CD4-positive, alpha-beta T cell treated with Interleukin-2 at 100 ng/mL for 4 hours (primary cell): Measurements from ENCODE around the gene GTPBP8.
A peak's percentile ranks its signal among the peaks of the same experiment; 100 is the strongest.
"Not testable (repeated sequence)": the region's sequence is repeated elsewhere in the genome, so short reads cannot be mapped to it uniquely, and the experiment has no call there.

Source experiments
- DNase-seq: peaks from one replicate; pipeline ENCODE4 v3.0.0-alpha.2; 2020; ENCODE audit warnings: low spot score

GTPBP8 gene

DNA sequence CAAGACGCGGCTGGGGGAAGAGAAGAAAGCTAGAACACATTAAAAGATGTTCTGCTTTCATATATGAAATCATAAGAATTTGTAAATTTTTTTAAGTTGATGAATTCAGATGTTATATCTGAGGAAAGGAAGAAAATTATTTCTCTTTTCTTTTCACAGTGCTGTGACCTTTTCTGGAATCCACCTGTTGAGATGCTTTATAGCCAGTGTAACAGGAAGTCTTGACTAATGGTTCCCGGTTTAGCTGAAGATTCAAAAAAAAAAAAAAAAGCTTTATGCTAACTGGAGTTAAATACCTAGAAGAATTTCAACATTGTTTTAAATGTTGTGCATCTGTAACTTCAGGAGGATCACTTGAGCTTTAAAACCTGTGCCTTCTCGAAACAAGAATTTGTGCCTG is 9.9 kb downstream of the GTPBP8 start:
- peak; percentile 24 for DNase-seq

DNA sequence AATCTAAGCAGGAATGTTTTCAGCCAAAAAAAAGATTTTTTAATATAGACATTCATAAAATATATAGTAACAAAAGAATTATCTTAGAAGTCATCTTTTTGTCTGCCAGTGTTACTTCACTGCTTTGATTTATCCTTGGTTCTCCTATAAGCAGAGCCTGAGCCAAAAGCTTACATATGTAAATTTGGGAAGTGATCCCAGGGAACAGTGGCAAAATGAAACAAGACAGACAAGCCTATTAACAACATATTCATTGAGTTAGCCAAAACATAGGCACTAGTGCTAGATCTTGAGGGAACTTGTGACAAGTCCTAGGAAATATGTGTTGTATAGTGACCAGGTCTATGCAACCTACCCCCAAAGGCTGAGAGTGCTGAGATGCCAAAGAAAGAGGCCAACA is 11.3 kb downstream of the GTPBP8 start:
- DNase-seq: no peak

DNA sequence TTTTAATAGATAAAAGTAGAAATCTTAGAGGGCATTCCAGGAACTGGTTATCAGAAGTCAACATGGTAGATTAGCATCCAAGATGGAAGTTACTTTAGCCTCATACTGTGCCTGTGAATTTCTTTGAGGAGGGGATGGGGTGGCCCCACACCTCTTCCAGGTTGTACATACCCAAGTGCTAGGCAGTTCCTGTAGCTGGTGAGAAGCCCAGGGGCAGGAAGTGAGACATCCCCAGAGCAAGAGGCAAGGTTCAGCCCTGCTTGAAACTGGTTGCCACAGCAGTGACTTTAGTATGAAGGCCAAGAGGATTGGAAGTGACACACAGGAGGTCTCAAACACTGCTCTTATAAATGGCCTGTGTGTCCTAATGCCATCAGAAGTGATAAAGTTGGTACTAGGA is 11.9 kb downstream of the GTPBP8 start:
- peak; percentile 64 for DNase-seq

DNA sequence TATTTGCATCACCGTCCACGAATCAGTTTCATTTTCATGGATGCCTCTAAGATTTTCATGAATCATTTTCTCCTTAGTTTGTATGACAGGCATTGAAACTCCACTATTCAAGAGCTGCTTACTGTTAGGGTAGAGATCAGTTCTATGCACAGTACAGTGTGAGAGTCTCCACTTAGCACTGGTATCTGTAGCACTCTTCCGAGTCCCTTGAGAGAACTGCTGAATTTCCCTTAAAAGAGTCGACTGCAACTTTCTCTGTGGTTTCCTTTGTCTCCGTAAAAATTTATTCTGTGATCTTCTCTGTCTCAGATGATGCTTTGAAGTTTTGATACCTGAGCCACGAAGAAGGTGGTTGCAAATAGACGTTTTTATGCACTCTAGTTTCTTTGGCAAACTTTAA is 14.8 kb downstream of the GTPBP8 start:
- peak; percentile 66 for DNase-seq

DNA sequence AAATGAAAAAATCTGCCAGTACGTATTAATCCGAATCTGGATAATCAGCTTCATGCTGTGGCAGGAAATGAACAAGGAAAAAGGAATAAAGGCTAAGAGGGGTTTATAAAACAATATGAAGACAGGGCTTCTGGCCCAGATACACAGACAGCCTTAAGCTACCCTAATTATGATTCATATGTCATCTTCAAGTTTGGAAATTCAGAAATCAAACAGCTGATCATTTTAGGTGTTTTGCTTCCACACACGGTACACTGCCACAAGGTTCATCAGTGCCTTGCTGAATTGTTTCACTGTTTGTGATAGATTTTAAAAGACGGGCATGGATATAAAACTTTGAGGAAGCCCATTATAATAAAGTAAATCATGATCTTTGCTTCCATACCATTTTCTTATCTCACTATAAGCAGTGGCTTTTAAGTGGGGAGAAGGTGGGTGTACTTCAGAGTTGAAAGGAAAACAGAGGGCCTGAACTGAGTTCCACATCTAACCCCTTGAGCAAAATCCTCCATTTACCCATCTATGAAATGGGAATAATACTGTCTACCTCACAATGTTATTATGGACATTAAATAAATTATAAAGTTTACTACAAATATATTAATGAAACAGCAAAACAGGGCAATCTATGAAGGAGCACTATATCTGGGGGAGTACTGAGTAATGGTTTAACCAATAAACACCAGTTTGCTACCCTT is 15.7 kb downstream of the GTPBP8 start:
- peak; percentile 53 for DNase-seq

DNA sequence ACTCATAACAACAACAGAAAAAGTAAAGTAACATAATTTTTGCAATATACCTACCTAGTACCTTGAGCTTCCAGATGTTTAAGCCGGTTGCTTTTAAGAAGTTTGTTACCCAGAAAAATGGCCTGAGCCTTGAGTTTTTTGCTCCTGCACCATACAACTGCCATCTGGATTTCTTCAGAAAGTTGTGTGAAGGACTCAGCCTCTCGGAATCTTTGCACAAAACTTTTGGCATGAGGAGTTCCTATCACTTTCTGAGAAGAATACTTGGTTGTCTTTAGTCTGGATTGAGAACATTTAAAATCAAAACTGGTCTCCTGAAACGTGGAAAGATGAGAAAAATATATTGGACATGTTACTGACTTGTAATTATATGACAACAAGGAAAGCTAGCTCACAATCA is 17.3 kb downstream of the GTPBP8 start:
- no peak for DNase-seq

DNA sequence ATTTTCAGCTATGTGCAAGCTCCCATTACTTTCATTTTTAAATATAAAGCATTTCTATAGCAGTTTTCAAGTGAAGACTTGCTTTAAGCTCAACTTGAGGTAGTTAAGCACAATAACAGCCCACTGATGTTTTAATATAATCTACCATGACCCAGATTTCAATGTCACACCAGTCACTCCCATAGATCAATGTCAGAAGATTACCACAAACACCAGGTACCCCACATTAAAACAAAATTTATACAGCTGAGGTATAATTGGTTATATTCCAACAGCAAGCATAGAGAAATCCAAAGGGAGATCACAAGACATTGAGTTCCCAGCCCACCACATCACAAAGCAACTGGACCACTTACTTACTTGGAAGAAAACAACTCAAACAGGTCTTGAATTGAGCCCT is 22.8 kb downstream of the GTPBP8 start:
- DNase-seq: no peak

DNA sequence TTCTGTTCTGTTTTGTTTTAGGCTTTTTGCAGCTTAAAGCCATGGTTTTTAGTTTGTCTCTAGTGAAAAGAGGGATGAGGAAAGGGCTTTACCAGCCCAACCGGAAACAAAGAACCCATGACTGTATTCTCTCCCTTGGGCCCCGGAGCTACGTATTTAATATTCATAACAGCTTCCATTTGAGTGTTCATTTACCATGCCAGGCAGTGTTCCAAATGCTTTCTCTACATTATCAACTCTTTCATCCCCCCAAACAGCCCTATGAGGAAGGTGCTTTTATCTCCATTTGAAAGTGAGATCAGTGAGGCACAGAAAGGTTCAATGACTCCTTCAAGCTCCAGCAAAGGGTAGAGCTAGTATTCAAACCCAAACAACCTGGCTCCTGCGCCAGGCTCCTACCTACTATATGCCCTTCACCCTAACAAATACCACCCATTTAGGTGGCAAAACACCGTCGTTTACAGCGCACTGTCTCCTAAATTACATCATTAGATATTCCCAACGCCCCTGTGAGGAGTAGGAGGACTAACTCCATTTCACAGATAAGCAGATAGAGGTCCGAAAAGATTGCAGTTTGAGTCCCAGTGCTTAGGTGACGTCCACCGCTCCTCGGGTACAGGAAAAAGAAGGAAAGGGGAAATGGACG is 27.9 kb downstream of the GTPBP8 start:
- peak; percentile 22 for DNase-seq

DNA sequence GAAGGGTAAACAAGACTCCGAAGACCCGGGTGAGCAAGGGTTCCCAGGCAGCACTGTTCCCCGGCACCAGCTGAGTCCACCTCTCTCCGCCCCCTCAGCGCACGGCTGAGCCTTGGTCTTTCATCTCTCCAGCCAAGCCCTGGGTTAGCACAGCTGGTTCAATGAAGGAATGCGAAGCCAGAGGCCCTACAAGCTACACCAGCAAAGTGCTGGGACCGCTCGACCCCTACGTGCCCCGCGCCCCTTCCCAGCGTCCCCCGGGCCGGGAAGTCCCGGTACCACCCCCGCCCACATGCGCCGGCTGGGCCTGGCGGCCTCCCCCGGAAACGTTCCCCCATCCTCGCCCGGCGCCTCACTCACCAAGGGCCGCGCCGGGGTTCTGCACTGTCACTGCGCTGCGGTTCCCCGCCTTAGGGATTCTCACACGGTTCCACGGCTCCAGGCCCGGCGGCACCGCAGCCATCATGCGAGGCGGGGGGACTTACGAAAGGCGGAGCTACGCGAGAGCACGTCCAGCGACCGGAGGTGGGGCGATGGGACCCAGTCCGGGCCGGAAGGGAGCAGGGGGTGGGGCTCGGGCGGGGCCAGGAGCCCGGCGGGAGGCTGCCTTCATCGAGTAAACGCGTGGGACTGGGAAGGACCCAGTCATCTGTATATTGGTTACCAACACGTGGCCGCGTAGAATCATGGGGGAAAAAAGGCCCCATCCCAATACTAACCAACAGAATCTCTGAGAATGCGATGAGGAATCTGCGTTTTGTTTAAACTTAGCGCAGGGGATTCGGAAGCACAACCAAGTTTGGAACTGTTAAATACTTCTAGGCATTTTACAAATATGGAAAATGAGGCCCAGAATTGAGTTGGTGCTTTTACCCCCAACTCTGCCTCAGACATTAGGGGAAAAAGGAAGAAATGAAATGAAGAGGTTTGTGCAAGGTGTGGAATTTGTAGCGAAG is 28.7 kb downstream of the GTPBP8 start:
- peak; percentile 82 for DNase-seq

DNA sequence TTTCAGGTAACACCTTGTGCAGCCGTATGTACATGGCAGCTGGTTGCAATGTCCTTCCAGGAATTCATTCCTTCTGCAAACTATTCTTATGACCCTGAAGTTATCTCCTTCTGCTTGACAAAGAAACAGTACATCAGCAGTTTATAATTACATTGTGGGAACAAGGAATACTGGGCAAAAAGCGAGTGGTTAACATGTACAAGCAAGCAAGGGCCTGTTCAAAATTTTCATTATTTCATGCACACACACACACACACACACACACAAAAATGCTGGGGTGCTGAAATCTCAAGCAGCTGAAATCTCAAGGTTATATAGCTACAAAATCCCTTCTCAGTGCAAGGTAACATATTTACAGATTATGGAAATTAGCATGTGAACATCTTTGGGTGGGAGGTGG is 30.7 kb downstream of the GTPBP8 start:
- DNase-seq: no peak

DNA sequence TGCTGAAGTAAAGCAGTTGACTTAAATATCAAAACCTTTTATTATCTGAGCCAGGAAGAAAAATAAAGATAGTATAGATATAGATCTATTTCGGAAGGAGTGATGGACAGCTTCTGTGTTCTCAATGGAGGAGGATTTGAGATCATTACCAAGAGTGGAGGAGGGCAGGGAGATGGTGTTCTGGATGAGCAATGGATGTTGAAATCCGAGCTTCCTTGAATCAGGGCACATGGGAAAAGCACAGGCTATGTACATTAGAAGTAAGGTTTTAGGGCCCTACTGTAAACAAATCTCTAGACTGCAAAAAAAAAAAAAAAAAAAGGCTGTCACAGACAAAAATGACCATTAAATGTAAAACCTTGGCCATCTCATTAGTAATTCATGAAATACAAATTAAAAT is 43.2 kb downstream of the GTPBP8 start:
- no peak for DNase-seq

DNA sequence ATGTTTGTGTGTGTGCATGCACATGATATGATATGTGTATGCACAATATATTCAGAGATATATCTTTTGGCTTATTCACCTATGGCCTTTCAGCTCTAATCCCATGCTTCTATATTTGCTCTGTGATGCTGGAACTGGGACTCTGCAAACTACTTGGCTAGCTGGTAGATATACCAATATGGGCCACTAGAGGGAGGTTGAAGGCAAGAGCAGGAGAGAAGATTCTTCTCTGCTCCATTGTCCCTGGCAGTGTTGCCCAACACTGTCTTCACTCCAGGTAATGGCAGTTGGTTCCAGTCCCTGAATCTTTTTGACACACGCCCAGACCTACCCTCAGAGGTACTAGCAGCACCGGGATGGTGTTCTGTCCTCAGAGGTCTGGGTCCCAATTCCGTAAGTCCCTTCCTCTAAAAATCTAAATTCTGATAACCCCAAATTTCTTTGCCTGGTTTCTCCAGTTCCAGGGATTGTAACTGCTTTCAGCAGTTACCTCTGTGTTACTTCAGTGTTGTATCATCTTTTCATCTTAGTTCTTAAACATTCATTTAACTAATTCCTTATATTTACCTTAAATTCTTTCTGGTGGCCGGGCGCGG is 44.7 kb downstream of the GTPBP8 start:
- DNase-seq: peak; percentile 69

DNA sequence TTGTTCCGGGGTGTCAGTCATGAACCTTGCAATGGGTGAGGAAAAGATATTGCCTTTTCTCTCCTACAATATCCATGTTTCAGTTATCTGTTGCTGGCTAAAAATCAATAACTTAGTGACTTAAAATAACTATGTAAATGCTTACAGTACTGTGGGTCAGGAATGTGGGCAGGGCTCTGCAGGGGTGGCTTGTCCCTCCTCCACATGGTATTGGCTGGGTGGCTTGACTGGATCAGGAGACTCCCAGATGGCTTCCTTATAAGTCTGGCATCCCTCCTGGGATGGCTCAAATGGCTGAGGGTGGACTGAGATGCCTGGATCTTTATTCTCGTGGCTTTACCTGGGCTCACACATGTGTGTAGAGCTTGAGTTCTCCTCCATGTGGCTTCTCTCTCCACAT is 47.5 kb downstream of the GTPBP8 start:
- DNase-seq: no peak

DNA sequence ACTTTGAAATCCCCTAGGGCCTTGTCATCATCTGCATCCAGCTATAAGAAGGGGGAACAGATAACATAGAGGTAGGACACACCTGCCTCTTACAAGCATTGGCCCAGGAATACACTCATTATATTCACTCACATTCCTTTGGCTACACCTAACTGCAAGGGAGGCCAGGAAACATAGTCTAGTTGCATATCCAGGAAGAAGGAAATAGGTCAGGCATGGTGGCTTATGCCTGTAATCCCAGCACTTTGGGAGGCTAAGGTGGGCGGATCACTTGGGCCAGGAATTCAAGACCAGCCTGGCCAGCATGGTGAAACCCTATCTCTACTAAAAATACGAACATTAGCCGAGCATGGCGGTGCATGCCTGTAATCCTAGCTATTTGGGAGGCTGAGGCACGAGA is 48.8 kb downstream of the GTPBP8 start:
- no peak for DNase-seq

DNA sequence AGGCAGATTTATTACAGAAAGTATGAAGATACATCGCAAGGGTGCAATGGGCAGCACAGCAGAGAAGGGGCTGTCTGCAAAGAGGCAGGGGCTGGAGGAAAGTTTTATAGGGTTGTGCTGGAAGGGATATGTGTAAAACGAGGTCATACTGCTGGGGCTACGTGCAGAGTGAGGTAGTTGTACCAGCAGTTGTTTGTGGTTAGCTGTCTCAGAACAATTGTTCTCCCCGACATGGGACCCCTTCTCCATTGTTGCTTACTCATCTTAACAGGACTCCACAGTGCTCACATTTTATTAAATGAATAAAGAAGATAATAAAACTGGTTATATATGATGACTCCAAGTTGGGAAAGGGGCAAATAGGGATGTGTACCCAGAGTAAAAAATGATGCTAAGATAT is 49.4 kb downstream of the GTPBP8 start:
- no peak for DNase-seq

DNA sequence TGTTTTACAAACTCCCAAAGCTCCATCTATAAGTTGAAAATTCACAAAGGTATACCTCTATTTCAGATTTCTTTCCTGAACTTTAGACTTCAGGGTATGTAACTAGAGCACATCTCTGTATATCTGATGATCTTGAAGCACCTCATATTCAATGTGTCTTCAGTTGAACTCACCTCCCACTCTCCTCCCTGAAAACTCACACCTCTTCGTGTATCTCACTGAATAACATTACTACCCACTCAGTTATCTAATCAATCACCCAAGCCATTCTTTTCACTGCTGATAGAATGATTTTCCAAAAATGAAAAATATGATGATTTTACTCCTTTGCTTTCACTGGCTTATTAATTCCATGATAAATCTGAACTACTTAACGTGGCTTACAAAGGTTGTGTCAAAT is 52.9 kb downstream of the GTPBP8 start:
- DNase-seq: no peak

DNA sequence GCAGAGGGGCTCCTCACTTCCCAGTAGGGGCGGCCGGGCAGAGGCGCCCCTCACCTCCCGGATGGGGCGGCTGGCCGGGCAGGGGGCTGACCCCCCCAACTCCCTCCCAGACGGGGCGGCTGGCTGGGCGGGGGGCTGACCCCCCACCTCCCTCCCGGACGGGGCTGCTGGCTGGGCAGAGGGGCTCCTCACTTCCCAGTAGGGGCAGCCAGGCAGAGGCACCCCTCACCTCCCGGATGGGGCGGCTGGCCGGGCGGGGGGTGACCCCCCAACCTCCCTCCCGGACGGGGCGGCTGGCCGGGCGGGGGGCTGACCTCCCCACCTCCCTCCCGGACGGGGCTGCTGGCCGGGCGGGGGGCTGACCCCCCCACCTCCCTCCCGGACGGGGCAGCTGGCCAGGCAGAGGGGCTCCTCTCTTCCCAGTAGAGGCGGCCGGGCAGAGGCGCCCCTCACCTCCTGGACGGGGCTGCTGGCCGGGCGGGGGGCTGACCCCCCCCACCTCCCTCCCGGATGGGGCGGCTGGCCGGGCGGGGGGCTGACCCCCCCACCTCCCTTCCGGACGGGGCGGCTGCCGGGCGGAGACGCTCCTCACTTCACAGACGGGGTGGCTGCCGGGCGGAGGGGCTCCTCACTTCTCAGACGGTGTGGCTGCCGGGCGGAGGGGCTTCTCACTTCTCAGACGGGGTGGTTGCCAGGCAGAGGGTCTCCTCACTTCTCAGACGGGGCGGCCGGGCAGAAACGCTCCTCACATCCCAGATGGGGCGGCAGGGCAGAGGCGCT is 55.6 kb downstream of the GTPBP8 start:
- not testable (repeated sequence) for DNase-seq

DNA sequence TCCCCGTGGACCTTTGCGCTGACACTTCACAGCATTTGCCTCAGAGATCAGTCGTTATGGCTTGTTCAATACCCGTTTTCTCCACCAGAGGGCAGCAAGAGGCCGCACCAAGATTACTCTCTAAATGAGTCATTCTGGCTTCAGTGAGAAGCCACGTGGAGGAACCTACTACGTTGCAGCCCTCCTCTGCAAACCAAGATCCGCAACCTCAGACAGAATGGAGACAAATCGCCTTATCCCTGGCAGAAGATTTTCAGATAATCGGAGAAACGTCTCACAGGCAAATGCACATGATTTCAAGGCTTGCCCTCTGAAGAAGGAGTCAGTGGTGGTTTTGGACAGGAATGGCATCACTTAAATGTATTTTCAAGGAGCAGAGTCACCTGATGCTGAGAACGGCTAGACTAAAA is 60.5 kb downstream of the GTPBP8 start:
- peak; percentile 92 for DNase-seq
